Neural cell (in vitro differentiated cells): ENCODE results near the gene MRE11. TPM values are rescaled to one million over a fixed set of nuclear protein-coding genes. Genes with fewer than 3 reads are reported as not detected.

ENCODE experiments used
- H2AFZ ChIP-seq: fragments of 200-600, 300-800 bp; sonication (generic), shearing (Covaris generic); 2 replicates; pipeline ENCODE4 v1.6.0; 2014; ENCODE audit warnings: low read depth, mild to moderate bottlenecking, antibody characterized with exemption, low read length, moderate library complexity
- H3F3A ChIP-seq: fragments of 200-600 bp; shearing (Covaris generic); 2 replicates; pipeline ENCODE4 v1.6.1; 2016; ENCODE audit warnings: mild to moderate bottlenecking, moderate library complexity, mixed read lengths, antibody characterized with exemption, low read length; ENCODE audit not compliant: insufficient read depth, poor library complexity, severe bottlenecking
- H3K27ac ChIP-seq: fragments of 200-600, 300-800 bp; sonication (generic), shearing (Covaris generic); 2 replicates; pipeline ENCODE4 v1.5.1; 2014; ENCODE audit warnings: mild to moderate bottlenecking, low read length, moderate library complexity
- H3K27me3 ChIP-seq: fragments of 300-800, 200-600 bp; sonication (generic), shearing (Covaris generic); 2 replicates; pipeline ENCODE4 v1.6.0; 2014; ENCODE audit warnings: mild to moderate bottlenecking, low read depth, low read length, moderate library complexity; ENCODE audit not compliant: insufficient read depth
- H3K36me3 ChIP-seq: fragments of 300-800, 200-600 bp; sonication (generic), shearing (Covaris generic); 2 replicates; pipeline ENCODE4 v1.5.1; 2014; ENCODE audit warnings: mild to moderate bottlenecking, antibody characterized with exemption, low read length, moderate library complexity; ENCODE audit not compliant: insufficient read depth
- H3K4me2 ChIP-seq: fragments of 300-800, 200-600 bp; sonication (generic), shearing (Covaris generic); 2 replicates; pipeline ENCODE4 v1.6.0; 2014; ENCODE audit warnings: mild to moderate bottlenecking, low read length
- H3K4me3 ChIP-seq: fragments of 300-800, 200-600 bp; sonication (generic), shearing (Covaris generic); 2 replicates; pipeline ENCODE4 v1.5.1; 2014; ENCODE audit warnings: mild to moderate bottlenecking, low read length, moderate library complexity
- H3K79me2 ChIP-seq: fragments of 200-600 bp; shearing (Covaris generic); replicated peaks from 2 replicates; pipeline ENCODE4 v1.6.0; 2014; ENCODE audit warnings: mild to moderate bottlenecking, low read length, moderate library complexity; ENCODE audit not compliant: insufficient read depth
- H3K9ac ChIP-seq: fragments of 300-800, 200-600 bp; sonication (generic), shearing (Covaris generic); 2 replicates; pipeline ENCODE4 v1.6.1; 2016; ENCODE audit warnings: mild to moderate bottlenecking, low read length, mixed read lengths
- H3K9me2 ChIP-seq: fragments of 200-600 bp; shearing (Covaris generic); 2 replicates; pipeline ENCODE4 v1.6.1; 2016; ENCODE audit warnings: mild to moderate bottlenecking, low read length, mixed read lengths; ENCODE audit not compliant: insufficient read depth
- H3K9me3 ChIP-seq: fragments of 200-600, 300-800 bp; sonication (generic), shearing (Covaris generic); 2 replicates; pipeline ENCODE4 v1.6.1; 2016; ENCODE audit warnings: mild to moderate bottlenecking, mixed run types, low read length, moderate library complexity, mixed read lengths
- H4K20me1 ChIP-seq: fragments of 200-600 bp; shearing (Covaris generic); 2 replicates; pipeline ENCODE4 v1.6.1; 2016; ENCODE audit warnings: mild to moderate bottlenecking, mixed run types; ENCODE audit not compliant: insufficient read depth
- CTCF ChIP-seq: fragments of 450-650 bp; IDR thresholded peaks from 2 replicates; pipeline ENCODE4 v1.5.1; 2014; ENCODE audit warnings: antibody characterized with exemption, mild to moderate bottlenecking, moderate library complexity; ENCODE audit not compliant: poor library complexity, severe bottlenecking
- EP300 ChIP-seq: fragments of 450-650 bp; conservative IDR thresholded peaks from 2 replicates; pipeline ENCODE4 v1.6.1; 2014; ENCODE audit warnings: antibody characterized with exemption, mild to moderate bottlenecking, moderate library complexity; ENCODE audit not compliant: poor library complexity, severe bottlenecking
- EZH2 ChIP-seq: fragments of 200-600, 300-800 bp; shearing (Covaris generic), sonication (generic); IDR thresholded peaks from 2 replicates; pipeline ENCODE4 v1.6.1; 2014; ENCODE audit warnings: antibody characterized with exemption, low read length, borderline replicate concordance, mild to moderate bottlenecking; ENCODE audit not compliant: insufficient read depth, poor library complexity, severe bottlenecking
- MXI1 ChIP-seq: fragments of 450-650 bp; conservative IDR thresholded peaks from 2 replicates; pipeline ENCODE4 v1.6.1; 2014; ENCODE audit warnings: antibody characterized with exemption, mild to moderate bottlenecking; ENCODE audit not compliant: poor library complexity, severe bottlenecking
- POLR2AphosphoS5 ChIP-seq: IDR thresholded peaks from 2 replicates; pipeline ENCODE4 v1.6.1; 2012
- RAD21 ChIP-seq: fragments of 450-650 bp; conservative IDR thresholded peaks from 2 replicates; pipeline ENCODE4 v1.6.1; 2014; ENCODE audit warnings: antibody characterized with exemption, mild to moderate bottlenecking, moderate library complexity
- REST ChIP-seq: IDR thresholded peaks from 2 replicates; pipeline ENCODE4 v1.6.1; 2012; ENCODE audit warnings: borderline replicate concordance
- SMC3 ChIP-seq: fragments of 450-650 bp; conservative IDR thresholded peaks from 2 replicates; pipeline ENCODE4 v1.6.1; 2014; ENCODE audit warnings: antibody characterized with exemption, mild to moderate bottlenecking, moderate library complexity; ENCODE audit not compliant: poor library complexity
- TAF1 ChIP-seq: IDR thresholded peaks from 2 replicates; pipeline ENCODE4 v1.6.1; 2012; ENCODE audit warnings: low read depth
- polyA plus RNA-seq: library from polyadenylated mRNA; depleted of rRNA; stranded (reverse); fragments of >200 nt; gene quantifications from 2 replicates; pipeline ENCODE4 v1.2.3, GENCODE V29; 2014

Gene MRE11
- polyA plus RNA-seq, 1 donor from 2014 or later = 5.1 TPM

- Histone ChIP-seq H2AFZ (no peak overlapping the region), H3K4me2 (no peak overlapping the region)
These were observed 40.3 kb upstream of the MRE11 start for GRCh38 chr11:94533696-94534630.

More at GRCh38 chr11:94533696-94534630, 40.3 kb upstream of the MRE11 start:
- H3K27ac ChIP-seq = no peak overlapping the region
- no peaks in the 10 kb centered on the region for H3K79me2 ChIP-seq
- H3K9ac ChIP-seq = no peak overlapping the region
- H3K27me3 ChIP-seq = no peaks in the 10 kb centered on the region
- TF ChIP-seq RAD21 (no peak), REST (no peak), CTCF (no peak), TAF1 (no peak), POLR2AphosphoS5 (no peak), EP300 (no peak), EZH2 (no peak), SMC3 (no peak), MXI1 (no peak)
- no peaks in the 10 kb centered on the region for H4K20me1 ChIP-seq
- H3K4me3 ChIP-seq = no peak overlapping the region
- H3F3A ChIP-seq = no peaks in the 10 kb centered on the region
- no peaks in the 10 kb centered on the region for H3K9me3 ChIP-seq
- H3K9me2 ChIP-seq = no peaks in the 10 kb centered on the region
- no peaks in the 10 kb centered on the region for H3K36me3 ChIP-seq
